Left renal pelvis (tissue), 4 donors: ENCODE data around the gene NTNG1. TPM values are rescaled to one million over a fixed set of nuclear protein-coding genes. Genes with fewer than 3 reads are reported as not detected.
A peak's percentile ranks its signal among the peaks of the same experiment; 100 is the strongest.
"Not testable (repeated sequence)": the region's sequence is repeated elsewhere in the genome, so short reads cannot be mapped to it uniquely, and the experiment has no call there.

ENCODE experiments used
- DNase-seq, 4 donors: peaks; one replicate each; pipeline ENCODE4 v3.0.0-alpha.2; 2013; ENCODE audit warnings: low read depth in 4 of 4, low spot score in 3 of 4
- polyA plus RNA-seq, 4 donors: library from polyadenylated mRNA; unstranded; fragments of 120-200 nt; gene quantifications; one replicate each; pipeline ENCODE4 v1.2.1, GENCODE V29; 2013; ENCODE audit not compliant: insufficient read length in 4 of 4

NTNG1 gene
- polyA plus RNA-seq, 4 donors, result 13.1 to 33.6 (median 27.5) TPM

GRCh38 chr1:107142140-107142542 is 1.3 kb downstream of the NTNG1 start:
- peak in 2 of 4 donors; percentile 41 to 47 for DNase-seq

- no peak for DNase-seq
Observed at GRCh38 chr1:107142666-107143065, 1.8 kb downstream of the NTNG1 start.

GRCh38 chr1:107145637-107146036 is 4.8 kb downstream of the NTNG1 start:
- no peak for DNase-seq

- no peak for DNase-seq
Observed at GRCh38 chr1:107147843-107148242, 7.0 kb downstream of the NTNG1 start.

GRCh38 chr1:107149946-107150345 is 9.1 kb downstream of the NTNG1 start:
- no peak for DNase-seq

- no peak for DNase-seq
Observed at GRCh38 chr1:107151295-107151694, 10.5 kb downstream of the NTNG1 start.

- no peak for DNase-seq
Observed at GRCh38 chr1:107152395-107152794, 11.6 kb downstream of the NTNG1 start.

GRCh38 chr1:107153014-107153413 is 12.2 kb downstream of the NTNG1 start:
- DNase-seq, result no peak

GRCh38 chr1:107158496-107158895 is 17.7 kb downstream of the NTNG1 start:
- no peak for DNase-seq

GRCh38 chr1:107158991-107159390 is 18.2 kb downstream of the NTNG1 start:
- DNase-seq, result no peak

- no peak for DNase-seq
Observed at GRCh38 chr1:107162745-107163144, 21.9 kb downstream of the NTNG1 start.

- not testable (repeated sequence) for DNase-seq
Observed at GRCh38 chr1:107164901-107165300, 24.1 kb downstream of the NTNG1 start.

GRCh38 chr1:107169615-107170014 is 28.8 kb downstream of the NTNG1 start:
- no peak for DNase-seq

- no peak for DNase-seq
Observed at GRCh38 chr1:107171333-107171732, 30.5 kb downstream of the NTNG1 start.

GRCh38 chr1:107172450-107173170 is 31.8 kb downstream of the NTNG1 start:
- no peak for DNase-seq

- no peak for DNase-seq
Observed at GRCh38 chr1:107175102-107175909, 34.5 kb downstream of the NTNG1 start.

- no peak for DNase-seq
Observed at GRCh38 chr1:107181253-107181969, 40.6 kb downstream of the NTNG1 start.

GRCh38 chr1:107183011-107183410 is 42.2 kb downstream of the NTNG1 start:
- no peak for DNase-seq

GRCh38 chr1:107184888-107185287 is 44.0 kb downstream of the NTNG1 start:
- DNase-seq, result no peak

- DNase-seq, result no peak
Observed at GRCh38 chr1:107187399-107187798, 46.6 kb downstream of the NTNG1 start.

- no peak for DNase-seq
Observed at GRCh38 chr1:107188160-107188559, 47.3 kb downstream of the NTNG1 start.
